SIG-M5 (cell line): ENCODE results near the gene THAP6.
"Not testable (repeated sequence)": the region's sequence is repeated elsewhere in the genome, so short reads cannot be mapped to it uniquely, and the experiment has no call there.

ENCODE experiments used
- DNase-seq: peaks from one replicate; lab custom pipeline; 2025; lab: John Stamatoyannopoulos, UW

THAP6 gene

GRCh38 chr4:75525910-75526309, 11.6 kb downstream of the THAP6 start:
- no peak for DNase-seq

DNA sequence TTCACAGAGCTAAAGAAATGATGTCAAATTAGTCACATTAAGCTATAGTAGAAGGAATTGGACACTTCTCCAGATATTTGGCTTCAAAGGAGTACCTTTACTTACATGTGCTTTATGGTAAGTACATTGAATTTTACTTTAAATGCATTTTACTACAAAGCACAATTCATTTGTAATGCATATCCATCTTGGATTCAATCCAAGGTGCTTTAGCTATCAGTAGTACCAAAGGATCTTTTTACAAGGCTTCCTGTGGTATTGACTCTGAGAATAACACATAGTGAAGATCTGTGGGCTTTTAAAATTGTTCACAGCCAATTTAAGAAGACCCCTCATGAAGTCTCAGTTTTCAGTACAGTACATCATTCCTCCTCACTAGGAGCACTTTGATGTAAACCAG, 13.2 kb downstream of the THAP6 start:
- no peak for DNase-seq

DNA sequence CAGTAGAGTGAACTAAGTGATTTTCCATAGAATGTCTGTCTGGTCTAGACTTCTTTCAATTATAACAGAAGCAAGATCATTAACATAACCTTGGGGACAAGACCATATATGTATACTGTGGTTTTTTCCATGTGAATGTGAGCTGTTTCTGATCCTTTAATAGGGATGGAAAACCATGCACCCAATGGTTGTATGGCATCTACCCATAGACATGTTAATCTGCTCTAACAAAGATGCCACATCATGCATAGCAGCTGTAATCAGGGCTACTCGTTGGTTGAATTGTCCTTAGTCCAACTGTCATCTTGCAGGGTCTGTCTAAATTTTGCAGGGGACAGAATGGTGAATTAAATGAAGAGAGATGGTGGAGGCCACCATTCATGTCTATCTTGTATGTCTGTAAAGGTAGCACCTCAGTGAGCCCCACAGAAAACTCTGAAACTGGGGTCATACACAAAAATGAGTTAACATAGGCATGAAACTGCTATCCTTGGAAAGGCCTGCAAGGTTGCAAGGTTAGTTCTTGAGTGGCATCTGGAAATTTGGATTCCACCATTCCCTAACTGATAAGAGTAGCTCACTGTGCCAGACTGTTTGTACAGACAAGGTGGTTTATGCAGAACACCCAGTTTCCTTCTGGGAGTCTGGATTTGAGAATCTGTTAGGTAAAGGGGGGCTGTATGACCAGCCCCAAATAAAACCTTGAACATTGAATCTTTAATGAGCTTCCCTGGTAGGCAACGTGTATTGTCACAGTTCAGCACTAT, 16.5 kb downstream of the THAP6 start:
- no peak for DNase-seq

DNA sequence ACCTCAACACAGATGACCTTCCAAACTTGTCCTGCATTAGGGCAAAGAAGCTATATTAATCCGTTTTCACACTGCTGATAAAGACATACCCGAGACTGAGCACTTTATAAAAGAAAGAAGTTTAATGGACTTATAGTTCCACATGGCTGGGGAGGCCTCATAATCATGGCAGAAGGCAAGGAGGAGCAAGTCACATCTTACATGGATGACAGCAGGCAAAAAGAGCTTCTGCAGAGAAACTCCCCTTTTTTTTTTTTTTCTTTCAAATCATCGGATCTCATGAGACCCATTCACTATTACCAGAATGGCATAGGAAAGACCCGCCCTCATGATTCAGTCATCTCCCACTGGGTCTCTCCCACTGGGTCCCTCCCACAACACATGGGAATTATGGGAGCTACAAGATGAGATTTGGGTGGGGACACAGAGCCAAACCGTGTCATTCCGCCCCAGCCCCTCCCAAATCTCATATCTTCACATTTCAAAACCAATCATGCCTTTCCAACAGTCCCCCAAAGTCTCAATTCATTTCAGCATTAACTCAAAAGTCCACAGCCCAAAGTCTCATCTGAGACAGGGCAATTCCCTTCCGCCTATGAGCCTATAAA, 17.4 kb downstream of the THAP6 start:
- not testable (repeated sequence) for DNase-seq

DNA sequence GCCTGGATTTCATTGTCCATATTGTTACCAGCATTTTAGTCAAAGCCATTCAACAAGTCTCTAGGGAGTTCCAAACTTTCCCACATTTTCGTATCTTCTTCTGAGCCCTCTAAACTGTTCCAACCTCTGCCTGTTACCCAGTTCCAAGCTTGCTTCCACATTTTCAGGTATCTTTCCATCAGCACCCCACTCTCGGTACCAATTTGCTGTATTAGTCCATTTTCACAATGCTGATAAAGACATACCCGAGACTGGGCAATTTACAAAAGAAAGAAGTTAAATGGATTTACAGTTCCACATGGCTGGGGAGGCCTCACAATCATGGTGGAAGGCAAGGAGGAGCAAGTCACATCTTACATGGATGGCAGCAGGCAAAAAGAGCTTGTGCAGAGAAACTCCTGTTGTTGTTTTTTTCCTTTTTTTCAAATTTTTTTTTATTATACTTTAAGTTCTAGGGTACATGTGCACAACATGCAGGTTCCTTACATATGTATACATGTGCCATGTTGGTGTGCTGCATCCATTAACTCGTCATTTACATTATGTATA, 19.1 kb downstream of the THAP6 start:
- DNase-seq: not testable (repeated sequence)

DNA sequence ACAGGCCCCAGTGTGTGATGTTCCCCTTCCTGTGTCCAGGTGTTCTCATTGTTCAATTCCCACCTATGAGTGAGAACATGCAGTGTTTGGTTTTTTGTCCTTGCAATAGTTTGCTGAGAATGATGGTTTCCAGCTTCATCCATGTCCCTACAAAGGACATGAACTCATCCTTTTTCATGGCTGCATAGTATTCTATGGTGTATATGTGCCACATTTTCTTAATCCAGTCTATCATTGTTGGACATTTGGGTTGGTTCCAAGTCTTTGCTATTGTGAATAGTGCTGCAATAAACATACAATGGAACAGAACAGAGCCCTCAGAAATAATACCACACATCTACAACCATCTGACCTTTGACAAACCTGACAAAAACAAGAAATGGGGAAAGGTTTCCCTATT, 19.7 kb downstream of the THAP6 start:
- DNase-seq: not testable (repeated sequence)

DNA sequence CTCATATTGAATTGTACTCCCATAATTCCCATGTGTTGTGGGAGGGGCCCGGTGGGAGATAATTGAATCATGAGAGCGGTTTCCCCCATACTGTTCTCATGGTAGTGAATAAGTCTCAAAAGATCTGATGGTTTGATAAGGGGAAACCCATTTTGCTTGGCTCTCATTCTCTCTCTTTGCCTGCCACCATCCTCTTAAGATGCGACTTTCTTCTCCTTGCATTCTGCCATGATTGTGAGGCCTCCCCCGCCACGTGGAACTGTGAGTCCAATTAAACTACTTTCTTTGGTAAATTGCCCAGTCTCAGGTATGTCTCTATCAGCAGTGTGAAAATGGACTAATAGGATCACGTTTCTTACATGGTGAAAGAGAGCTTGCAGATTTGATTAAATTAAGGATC, 23.0 kb downstream of the THAP6 start:
- DNase-seq: not testable (repeated sequence)

DNA sequence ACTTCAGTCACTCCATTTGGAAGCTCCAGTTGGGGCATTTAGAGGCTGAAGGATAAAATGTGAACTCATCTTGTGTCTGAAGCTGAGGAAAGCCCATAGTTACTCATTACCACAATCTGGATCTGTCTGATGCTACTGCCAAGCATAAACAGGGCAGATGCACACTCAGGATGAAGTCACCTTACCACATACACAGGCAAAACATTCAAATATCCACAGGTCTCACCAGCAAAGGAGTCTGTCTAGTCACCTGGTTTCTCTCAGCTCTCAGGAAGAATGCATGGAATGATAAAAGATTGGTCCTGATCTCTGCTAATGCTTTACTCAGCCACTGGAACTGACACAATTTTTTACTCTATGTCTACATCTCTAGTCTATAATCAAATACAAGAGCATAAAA, 28.6 kb downstream of the THAP6 start:
- no peak for DNase-seq

- not testable (repeated sequence) for DNase-seq
Observed at GRCh38 chr4:75544220-75544619, 29.9 kb downstream of the THAP6 start.

DNA sequence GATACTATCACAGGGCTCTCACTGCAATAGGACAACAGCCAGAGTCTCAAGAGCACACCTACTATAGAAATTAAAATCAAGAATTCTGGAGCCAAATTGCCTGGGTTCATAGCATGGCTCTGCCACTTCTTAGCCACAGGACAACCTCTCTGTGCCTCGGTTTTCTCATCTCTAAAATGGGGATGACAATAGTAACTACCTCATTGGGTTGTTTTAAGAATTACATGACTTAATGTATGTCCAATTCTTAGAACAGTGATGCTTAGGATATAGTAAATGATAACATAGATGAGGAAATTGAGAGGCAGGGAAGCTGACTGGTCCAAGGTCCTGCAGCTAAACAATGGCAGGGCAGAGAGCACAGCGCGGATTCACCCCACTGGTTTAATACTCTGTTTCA, 30.6 kb downstream of the THAP6 start:
- DNase-seq: no peak

DNA sequence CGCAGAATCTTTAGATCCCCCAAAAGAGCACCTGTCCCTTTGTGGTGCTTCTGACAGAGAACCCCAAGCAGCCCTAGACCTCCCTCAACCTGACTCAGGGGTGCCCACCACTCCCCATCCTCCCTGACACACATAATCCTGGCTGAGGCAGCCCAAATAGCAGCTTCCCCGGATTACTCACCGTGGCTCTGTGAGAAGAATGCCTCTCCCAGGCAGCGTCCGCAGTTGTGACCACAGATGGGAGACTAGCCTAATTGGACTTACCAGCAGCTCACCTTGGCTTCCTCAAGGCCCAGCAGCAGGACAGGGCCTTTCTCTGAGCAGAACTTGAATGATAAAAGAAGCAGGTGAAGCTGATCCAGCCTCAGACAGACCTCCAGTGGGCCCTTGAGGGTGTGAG, 31.3 kb downstream of the THAP6 start:
- DNase-seq: no peak

DNA sequence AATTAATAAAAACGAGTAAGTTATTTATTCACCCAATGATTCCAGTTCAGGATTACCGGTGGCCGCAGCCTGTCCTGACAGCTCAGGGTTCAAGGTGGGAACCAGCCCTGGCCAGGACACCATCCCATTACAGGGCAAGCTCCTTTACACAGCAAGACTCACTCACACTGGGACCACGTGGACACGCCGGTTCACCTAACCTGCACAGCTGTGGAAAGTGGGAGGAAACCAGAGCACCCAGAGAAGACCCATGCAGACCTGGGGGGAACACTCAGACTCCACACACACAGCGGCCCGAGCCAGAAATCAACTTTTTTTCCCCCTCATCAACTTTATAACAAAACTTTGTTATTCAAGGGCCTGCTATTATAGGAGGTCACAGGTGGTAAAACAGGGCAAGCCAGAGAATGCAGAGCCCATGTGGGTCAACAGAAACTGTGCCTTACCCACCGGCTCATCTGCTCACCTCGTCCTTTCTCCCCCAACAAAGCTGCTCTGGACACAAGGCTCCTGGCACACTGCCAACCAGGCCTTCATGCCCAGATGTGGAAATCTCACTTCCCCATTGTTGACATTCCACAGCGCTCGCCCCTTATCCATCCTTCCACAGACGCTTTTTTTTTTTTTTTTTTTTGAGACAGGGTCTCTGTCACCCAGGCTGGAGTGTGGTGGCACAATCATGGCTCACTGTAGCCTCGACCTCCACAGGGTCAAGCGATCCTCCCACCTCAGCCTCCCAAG, 33.5 kb downstream of the THAP6 start:
- no peak for DNase-seq

DNA sequence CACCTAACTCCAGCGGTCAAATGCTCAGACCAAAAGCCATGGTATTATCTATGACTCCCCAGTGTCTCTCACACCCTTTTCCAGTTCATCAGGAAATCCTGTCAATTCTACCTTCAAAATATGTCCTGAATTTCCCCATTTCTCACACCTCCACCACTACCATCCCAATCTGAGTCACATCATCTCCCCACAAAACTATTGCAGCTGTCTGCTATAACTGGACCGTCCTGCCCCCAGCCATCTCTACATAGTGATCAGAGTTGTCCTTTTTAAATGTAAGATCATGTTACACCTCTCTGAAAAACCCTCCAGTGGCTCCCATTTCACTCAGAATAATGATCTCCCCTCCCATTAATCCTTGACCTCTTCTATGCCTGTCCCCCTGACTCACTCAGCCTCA, 34.7 kb downstream of the THAP6 start:
- DNase-seq: no peak

GRCh38 chr4:75552452-75552851, 38.2 kb downstream of the THAP6 start:
- DNase-seq: no peak

- DNase-seq: no peak
Observed at GRCh38 chr4:75555294-75556164, 41.3 kb downstream of the THAP6 start, which contains the start of gene ODAPH. TSS of gene ODAPH (plus strand) at chr4:75556066. CDS start at chr4:75556083, 17 bp downstream.

DNA sequence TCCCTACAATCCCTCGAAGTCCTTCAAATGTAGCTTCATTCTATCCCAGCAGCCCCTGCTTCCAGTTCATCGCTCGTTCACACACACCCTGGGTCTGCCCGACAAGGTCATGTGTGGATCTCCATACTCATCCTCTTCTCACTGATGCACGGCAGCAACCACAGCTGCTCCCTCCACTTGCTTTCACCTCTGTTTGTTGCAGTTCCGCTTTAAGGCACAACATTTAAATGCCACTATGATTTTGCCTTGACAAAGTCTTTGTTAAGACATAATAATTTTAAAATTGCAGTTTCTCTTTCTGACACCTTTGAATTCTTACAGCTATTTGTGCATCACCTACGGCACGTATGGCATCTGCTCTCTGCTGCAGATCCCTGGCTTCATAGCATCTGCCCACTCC, 43.4 kb downstream of the THAP6 start:
- no peak for DNase-seq

GRCh38 chr4:75561789-75562188, 47.5 kb downstream of the THAP6 start:
- DNase-seq: no peak

DNA sequence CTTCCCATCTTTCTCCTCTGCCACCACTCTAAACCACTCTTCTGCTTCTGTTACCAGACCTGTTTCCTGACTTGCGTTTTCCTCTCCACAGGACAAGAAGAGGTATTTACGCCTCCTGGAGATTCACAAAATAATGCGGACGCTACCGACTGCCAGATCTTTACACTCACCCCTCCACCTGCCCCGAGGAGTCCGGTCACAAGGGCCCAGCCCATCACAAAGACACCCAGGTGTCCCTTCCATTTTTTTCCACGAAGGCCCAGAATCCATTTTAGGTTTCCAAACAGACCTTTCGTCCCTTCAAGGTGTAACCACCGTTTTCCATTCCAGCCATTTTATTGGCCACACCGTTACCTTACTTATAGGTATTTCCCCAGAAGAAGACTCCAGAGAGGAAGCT, 49.8 kb downstream of the THAP6 start:
- no peak for DNase-seq

GRCh38 chr4:75565481-75565880, 51.2 kb downstream of the THAP6 start:
- DNase-seq: no peak

DNA sequence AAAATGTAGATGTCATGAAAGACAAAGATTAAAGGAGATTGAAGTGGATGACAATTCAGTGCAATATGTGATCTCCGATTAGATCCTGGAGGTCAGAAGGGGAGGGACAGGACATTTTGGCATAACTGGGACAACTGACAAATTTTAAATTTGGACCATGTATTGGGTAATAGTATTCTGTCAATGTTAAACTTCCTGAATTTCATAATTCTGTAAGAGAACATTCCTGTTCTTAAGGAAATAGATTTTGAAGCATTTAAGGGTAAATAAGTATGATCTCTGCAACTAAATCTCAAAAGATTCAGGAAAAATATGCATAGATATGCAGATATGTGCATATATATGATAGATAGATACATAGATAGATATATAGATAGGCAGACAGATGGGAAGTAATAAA, 52.6 kb downstream of the THAP6 start:
- no peak for DNase-seq

DNA sequence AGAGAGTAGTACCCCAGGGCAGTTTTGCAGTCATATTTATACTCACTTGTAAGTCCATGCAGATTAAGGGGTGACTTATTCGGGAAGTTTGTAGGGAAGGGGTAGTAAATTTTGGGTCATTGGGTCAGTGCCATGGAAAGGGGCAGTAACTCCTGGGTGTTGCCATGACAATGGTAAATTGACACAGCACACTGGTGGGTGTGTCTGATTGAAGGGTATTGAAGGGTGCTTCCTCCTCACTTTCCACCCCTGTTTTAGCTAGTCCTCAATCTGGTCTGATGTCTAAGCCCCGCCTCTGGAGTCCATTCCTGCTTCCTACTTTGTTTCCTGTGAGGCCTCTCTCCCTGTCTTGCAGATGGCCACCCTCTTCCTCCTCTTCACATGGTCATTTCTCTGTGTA, 53.5 kb downstream of the THAP6 start:
- no peak for DNase-seq
